GM12878 (cell line): ENCODE results near the gene SLC13A2. TPM values are rescaled to one million over a fixed set of nuclear protein-coding genes. Genes with fewer than 3 reads are reported as not detected.

Experiments
- CBX5 ChIP-seq: sonication (generic); IDR thresholded peaks from 2 replicates; pipeline ENCODE4 v1.6.1; 2016; ENCODE audit warnings: low read depth, moderate library complexity, mild to moderate bottlenecking, inconsistent platforms
- CREB1 ChIP-seq: IDR thresholded peaks from 2 replicates; pipeline ENCODE4 v1.6.1; 2012; ENCODE audit warnings: low read depth, mild to moderate bottlenecking, inconsistent platforms
- FOS ChIP-seq: IDR thresholded peaks from 3 replicates; pipeline ENCODE4 v1.6.1; 2011; ENCODE audit warnings: borderline replicate concordance; ENCODE audit not compliant: insufficient read length; ENCODE audit errors: extremely low read depth
- GABPA ChIP-seq: IDR thresholded peaks from 2 replicates; pipeline ENCODE4 v1.6.1; 2014; ENCODE audit warnings: antibody characterized with exemption, low read depth, mild to moderate bottlenecking, inconsistent platforms
- SIN3A ChIP-seq: IDR thresholded peaks from 2 replicates; pipeline ENCODE4 v1.6.1; 2012; ENCODE audit warnings: low read depth, low read length, improper control_type of control experiment
- SMAD5 ChIP-seq: IDR thresholded peaks from 2 replicates; pipeline ENCODE4 v1.6.1; 2016; ENCODE audit warnings: antibody characterized with exemption, low read depth
- STAT3 ChIP-seq: IDR thresholded peaks from 2 replicates; pipeline ENCODE4 v1.6.1; 2011; ENCODE audit warnings: low read depth, low read length, improper control_type of control experiment
- polyA plus RNA-seq, 11 experiments: library from polyadenylated mRNA; depleted of rRNA in 4 of 11; unstranded in 6 of 11; stranded (reverse) in 5 of 11; fragments of >200 nt; fragmentation: Nextera tagmentation in 4 of 11; fragmentation: Illumina TruSeq in 1 of 11; extraction: Ambion mirVana in 4 of 11; extraction: Trizol in 1 of 11; gene quantifications; 1 replicate in 1 of 11; 2 replicates in 10 of 11; pipeline versions ENCODE4 v1.2.1 to v1.2.3, GENCODE V29; 2011 to 2016; ENCODE audit warnings: inconsistent platforms in 2 of 11, missing spikeins in 2 of 11, low read depth in 1 of 11
- total RNA-seq, 4 experiments: library from RNA; depleted of rRNA in 3 of 4; stranded (reverse); fragments of >200 nt in 3 of 4; fragmentation: Illumina TruSeq in 1 of 4; extraction: Trizol in 1 of 4; gene quantifications; 2 replicates each; pipeline versions ENCODE4 v1.2.1 to v1.2.3, GENCODE V29; 2013 to 2021
- TF ChIP-seq, protein P1 (sequence below): fragments of 450-650 bp; IDR thresholded peaks from 2 replicates; pipeline ENCODE4 v1.6.1; 2017; ENCODE audit warnings: borderline replicate concordance
- TF ChIP-seq, protein P2 (sequence below): IDR thresholded peaks from 2 replicates; pipeline ENCODE4 v1.6.1; 2012; ENCODE audit warnings: mild to moderate bottlenecking, low read depth, low read length
- TF ChIP-seq, protein P3 (sequence below): IDR thresholded peaks from 2 replicates; pipeline ENCODE4 v1.6.1; 2011; ENCODE audit warnings: borderline replicate concordance, low read depth, mild to moderate bottlenecking, moderate library complexity, mixed read lengths, low read length; ENCODE audit not compliant: insufficient read depth; ENCODE audit errors: extremely low read length

The SLC13A2 gene
- total and polyA plus RNA-seq, 10 of the 15 experiments (the other 5 are each of a cell fraction or from before 2014, with no cell fraction given) = 0.03 to 0.13 (median 0.05) TPM; not detected in 6

DNA sequence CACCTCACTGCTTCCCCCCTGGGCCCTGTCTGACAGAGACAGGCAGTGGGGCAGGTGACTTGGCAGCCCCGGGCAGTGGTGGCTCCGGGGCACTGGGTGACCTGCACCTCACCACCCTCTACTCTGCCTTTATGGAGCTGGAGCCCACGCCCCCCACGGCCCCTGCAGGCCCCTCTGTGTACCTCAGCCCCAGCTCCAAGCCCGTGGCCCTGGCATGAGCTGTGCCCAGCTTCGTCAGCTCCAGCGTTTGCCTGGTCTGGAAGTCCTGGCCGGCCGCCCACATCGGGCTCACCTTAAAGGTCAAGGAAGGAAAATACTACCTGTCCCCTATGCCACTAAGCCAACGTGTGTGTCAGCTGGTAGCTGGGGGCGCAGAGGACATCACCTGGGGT is 63.8 kb downstream of the SLC13A2 start (continued):
- TF ChIP-seq SIN3A (no peak), SMAD5 (no peak), CREB1 (no peak), CBX5 (no peak), STAT3 (no peak), GABPA (no peak), FOS (no peak)
- TF ChIP-seq, protein P1, sequence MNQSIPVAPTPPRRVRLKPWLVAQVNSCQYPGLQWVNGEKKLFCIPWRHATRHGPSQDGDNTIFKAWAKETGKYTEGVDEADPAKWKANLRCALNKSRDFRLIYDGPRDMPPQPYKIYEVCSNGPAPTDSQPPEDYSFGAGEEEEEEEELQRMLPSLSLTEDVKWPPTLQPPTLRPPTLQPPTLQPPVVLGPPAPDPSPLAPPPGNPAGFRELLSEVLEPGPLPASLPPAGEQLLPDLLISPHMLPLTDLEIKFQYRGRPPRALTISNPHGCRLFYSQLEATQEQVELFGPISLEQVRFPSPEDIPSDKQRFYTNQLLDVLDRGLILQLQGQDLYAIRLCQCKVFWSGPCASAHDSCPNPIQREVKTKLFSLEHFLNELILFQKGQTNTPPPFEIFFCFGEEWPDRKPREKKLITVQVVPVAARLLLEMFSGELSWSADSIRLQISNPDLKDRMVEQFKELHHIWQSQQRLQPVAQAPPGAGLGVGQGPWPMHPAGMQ = no peak
- TF ChIP-seq, protein P2, sequence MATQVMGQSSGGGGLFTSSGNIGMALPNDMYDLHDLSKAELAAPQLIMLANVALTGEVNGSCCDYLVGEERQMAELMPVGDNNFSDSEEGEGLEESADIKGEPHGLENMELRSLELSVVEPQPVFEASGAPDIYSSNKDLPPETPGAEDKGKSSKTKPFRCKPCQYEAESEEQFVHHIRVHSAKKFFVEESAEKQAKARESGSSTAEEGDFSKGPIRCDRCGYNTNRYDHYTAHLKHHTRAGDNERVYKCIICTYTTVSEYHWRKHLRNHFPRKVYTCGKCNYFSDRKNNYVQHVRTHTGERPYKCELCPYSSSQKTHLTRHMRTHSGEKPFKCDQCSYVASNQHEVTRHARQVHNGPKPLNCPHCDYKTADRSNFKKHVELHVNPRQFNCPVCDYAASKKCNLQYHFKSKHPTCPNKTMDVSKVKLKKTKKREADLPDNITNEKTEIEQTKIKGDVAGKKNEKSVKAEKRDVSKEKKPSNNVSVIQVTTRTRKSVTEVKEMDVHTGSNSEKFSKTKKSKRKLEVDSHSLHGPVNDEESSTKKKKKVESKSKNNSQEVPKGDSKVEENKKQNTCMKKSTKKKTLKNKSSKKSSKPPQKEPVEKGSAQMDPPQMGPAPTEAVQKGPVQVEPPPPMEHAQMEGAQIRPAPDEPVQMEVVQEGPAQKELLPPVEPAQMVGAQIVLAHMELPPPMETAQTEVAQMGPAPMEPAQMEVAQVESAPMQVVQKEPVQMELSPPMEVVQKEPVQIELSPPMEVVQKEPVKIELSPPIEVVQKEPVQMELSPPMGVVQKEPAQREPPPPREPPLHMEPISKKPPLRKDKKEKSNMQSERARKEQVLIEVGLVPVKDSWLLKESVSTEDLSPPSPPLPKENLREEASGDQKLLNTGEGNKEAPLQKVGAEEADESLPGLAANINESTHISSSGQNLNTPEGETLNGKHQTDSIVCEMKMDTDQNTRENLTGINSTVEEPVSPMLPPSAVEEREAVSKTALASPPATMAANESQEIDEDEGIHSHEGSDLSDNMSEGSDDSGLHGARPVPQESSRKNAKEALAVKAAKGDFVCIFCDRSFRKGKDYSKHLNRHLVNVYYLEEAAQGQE = no peak
- TF ChIP-seq, protein P3, sequence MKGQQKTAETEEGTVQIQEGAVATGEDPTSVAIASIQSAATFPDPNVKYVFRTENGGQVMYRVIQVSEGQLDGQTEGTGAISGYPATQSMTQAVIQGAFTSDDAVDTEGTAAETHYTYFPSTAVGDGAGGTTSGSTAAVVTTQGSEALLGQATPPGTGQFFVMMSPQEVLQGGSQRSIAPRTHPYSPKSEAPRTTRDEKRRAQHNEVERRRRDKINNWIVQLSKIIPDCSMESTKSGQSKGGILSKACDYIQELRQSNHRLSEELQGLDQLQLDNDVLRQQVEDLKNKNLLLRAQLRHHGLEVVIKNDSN = no peak
